ENCODE data around the gene ABCB11.

GRCh38 chr2:168920504-168921157 lies 110.5 kb downstream of the ABCB11 start:
- TF ChIP-seq POLR2A (IDR thresholded peaks at IDR 0.05) (no peak), CTCF (IDR thresholded peaks at IDR 0.05) (peak; percentile 56 to 69 (median 64))
